Measurements from ENCODE around the gene OSBP2.
A peak's percentile ranks its signal among the peaks of the same experiment; 100 is the strongest.

OSBP2 gene

GRCh38 chr22:30868663-30869385 is 174.2 kb downstream of the OSBP2 start:
- no peak for DNase-seq (ENCODE audit: low read depth in 2 of 2)

GRCh38 chr22:30869667-30870395 is 175.2 kb downstream of the OSBP2 start:
- no peak for DNase-seq (ENCODE audit: low read depth in 2 of 2)

DNA sequence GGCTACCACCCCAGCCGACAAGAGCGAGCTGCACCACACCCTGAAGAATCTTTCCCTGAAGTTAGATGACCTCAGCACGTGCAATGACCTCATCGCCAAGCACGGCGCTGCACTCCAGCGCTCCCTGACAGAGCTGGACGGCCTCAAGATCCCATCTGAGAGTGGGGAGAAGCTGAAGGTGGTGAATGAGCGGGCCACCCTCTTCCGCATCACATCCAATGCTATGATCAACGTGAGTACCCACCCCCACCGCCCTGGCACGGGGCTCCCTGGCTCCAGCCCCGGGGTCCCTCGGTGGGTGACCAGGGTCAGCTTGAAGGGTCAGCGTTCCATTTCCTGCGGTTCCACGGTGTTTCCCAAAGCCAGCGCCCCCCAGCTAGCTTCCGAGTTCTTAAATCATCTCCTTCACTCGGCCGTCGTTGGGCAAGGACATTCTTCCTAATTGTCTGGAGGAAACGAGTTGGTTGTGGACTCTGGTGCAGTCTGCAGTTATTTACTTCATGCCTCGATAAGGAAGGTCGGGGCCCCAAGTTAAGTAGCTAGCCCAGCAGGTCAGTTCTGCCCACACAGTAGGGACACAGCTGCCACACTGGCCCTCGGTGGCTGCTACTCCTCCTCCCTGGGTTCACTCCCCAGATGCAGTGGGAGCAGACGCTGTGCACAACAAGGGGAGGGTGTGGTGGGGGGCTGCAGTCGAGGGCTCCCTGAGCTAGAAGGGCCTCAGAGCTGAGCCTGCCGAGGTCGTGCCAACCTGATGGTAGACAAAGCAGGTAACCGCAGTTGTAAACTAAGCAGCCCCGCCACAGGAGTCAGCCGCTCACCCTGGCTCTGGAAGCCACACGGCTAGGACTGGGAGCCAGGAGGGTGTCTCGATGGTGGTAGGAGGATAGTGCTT is 176.0 kb downstream of the OSBP2 start:
- DNase-seq (ENCODE audit: low read depth in 2 of 2): no peak

- no peak for DNase-seq (ENCODE audit: low read depth in 2 of 2)
Measured at GRCh38 chr22:30871391-30872284, 177.0 kb downstream of the OSBP2 start.

DNA sequence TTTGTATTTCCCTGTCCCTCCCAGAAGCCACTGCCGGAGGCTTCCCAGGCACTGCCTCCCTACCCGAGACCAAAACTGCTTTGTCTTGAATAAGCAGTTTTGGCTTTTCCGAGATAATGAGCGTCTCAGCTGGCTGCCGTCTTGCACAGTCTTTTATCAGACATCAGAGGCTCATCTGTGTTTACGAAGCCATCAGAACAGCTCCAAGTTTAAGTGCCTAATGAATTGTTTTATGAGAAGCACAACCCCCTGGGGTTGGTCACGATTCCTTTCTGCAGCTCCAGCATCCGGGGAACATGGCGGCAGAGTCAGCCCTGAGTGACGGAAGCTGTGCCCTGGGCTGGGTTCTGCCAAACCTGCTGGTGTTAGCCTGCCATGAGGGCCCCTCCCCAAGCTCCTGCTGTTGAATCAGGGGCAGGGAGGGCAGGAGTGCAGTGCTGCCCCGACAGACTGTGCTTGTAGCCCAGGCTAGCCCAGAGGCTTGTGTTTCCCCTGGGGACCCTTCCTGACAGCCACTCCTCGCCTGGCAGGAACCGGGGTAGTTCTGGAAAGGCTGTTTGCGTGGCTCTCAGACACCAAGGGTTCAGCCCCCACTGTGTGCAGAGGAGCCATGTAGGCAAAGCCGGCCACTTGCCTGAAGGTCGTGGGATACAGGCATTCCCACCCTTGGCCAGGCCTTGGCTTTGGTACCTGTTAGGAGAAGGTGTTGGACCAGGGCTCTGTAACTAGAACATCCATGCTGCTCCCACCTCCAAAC is 177.8 kb downstream of the OSBP2 start:
- no peak for DNase-seq (ENCODE audit: low read depth in 2 of 2)

- DNase-seq (ENCODE audit: low read depth in 2 of 2): no peak
Measured at GRCh38 chr22:30873086-30873650, 178.5 kb downstream of the OSBP2 start.

DNA sequence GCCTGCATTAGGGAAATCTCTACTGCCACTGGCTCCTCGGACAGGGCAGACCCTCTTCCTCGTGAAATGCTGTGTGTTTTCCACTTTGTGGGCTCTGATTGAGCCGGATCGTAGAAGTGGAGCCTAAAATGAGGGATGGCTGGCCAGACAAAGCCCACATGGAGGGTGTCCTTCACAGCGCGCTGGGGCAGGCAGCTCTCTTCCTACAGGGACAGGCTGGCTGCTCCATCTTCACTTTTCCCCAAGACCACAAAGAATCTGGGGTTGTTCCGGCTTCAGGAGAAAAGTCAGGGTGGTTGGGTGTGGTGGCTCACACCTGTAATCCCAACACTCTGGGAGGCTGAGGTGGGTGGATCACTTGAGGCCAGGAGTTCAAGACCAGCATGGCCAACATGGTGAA is 179.0 kb downstream of the OSBP2 start:
- no peak for DNase-seq (ENCODE audit: low read depth in 2 of 2)

GRCh38 chr22:30874431-30875370 is 180.0 kb downstream of the OSBP2 start:
- no peak for DNase-seq (ENCODE audit: low read depth in 2 of 2)

DNA sequence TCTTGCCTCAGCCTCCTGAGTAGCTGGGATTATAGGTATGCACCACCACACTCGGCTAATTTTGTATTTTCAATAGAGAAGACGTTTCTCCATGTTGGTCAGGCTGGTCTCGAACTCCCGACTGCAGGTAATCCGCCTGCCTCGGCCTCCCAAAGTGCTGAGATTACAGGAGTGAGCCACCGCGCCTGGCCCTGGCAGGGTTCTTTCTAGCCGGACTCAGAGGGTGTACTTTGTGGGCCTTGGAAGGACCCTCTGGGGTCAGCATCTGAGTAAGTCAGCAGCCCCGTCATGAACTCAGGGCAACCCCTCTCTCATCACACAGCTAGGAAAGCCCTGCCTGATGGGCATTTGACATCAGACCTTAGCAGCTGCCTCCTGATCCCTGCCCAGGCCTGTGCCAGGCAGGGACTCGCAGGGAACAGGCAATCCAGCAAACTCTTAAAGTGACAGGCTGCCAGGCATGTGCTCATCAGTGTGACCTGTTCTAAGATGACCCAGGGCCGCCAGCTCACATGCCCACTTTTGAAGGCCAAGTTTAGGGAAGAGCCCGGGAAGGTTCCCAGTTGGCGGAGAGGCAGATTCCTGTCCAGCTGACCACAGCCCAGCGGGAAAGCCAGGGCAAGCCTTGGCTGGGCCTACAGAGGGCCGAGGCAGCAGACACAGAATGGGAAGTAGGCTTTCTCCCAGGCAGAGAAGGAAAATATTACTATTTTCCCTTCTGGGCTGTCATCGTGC is 181.0 kb downstream of the OSBP2 start:
- DNase-seq (ENCODE audit: low read depth in 2 of 2): no peak

- no peak for DNase-seq (ENCODE audit: low read depth in 2 of 2)
Measured at GRCh38 chr22:30876221-30876751, 181.6 kb downstream of the OSBP2 start.

- peak in 1 of 2 experiments; percentile 10 for DNase-seq (ENCODE audit: low read depth in 2 of 2)
Measured at GRCh38 chr22:30876915-30877553, 182.4 kb downstream of the OSBP2 start.

DNA sequence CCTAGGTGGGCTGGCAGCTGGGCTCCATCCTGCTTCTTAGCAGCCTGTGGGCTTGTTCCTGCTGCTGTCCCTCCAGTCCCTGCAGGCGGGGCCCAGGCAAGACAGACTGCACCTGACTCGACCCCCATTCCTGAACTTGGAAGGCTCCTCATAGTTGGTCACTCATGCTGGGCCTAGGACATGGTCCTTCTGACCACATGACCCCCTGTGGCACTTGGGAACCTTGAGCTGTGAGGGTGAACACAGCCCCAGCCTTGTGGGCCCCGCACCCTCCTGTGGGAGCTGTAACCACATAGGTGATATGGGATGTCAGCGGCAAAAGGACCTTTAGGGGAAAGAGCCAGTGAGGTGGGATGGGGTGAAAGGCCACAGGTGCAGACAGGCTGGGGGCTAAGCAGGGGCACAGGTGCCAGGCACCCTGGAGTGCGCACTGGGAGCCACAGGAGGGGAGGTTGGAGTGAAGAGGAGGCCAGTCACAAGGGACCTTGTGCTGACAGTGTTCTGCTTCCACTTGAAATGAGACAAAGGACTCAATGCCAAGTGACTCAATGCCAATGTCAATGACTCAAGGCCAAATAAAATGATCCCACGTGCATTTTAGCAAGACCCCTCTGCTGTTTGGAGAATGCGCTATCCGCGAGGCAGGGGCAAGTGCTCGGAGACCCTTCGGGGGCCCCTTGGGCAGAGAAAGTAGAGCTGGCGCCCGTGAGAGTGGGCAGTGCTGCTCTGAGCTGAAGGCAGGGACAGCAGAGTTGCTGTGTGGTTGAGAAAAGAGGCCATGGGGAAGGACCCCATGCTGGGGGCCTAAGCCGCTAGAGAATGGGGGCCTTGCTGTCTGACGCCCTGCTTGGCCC is 183.2 kb downstream of the OSBP2 start:
- DNase-seq (ENCODE audit: low read depth in 2 of 2): no peak

- DNase-seq (ENCODE audit: low read depth in 2 of 2): no peak
Measured at GRCh38 chr22:30878516-30879414, 184.1 kb downstream of the OSBP2 start.

GRCh38 chr22:30879415-30879797 is 184.7 kb downstream of the OSBP2 start:
- DNase-seq (ENCODE audit: low read depth in 2 of 2): no peak

- no peak for DNase-seq (ENCODE audit: low read depth in 2 of 2)
Measured at GRCh38 chr22:30880181-30880601, 185.5 kb downstream of the OSBP2 start.

DNA sequence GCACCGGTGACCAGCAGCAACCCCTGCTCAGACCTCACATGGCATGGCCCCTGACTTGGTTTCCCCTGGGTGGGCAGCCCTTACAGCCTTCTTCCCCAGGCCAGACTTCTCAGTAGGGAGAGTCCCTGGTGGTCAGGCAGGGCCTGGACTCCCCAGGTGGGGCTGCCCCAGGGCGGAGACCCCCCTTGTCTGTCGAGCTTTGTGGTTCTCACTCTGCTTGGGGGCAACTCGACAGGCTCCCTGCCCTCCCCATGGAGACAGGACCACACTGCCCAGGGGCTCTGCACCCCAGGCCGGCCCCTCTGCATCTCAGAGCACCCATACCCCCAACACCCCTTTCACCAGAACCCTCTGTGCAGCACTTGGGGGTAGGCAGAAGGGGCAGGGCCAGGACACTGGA is 186.2 kb downstream of the OSBP2 start:
- no peak for DNase-seq (ENCODE audit: low read depth in 2 of 2)
